Glutamatergic neuron (in vitro differentiated cells): ENCODE data around the gene EFNA4. TPM values are rescaled to one million over a fixed set of nuclear protein-coding genes. Genes with fewer than 3 reads are reported as not detected.

ENCODE experiments used
- DNase-seq: peaks from one replicate; pipeline ENCODE4 v3.0.0; 2022
- H3K27ac Mint-ChIP-seq: one replicate; pipeline ENCODE4 v1.8.0; 2020; ENCODE audit warnings: mild to moderate bottlenecking, mixed read lengths, inconsistent platforms; ENCODE audit not compliant: unreplicated experiment
- H3K27me3 Mint-ChIP-seq: one replicate; pipeline ENCODE4 v1.8.0; 2020; ENCODE audit warnings: mild to moderate bottlenecking, moderate library complexity, mixed read lengths, inconsistent platforms; ENCODE audit not compliant: unreplicated experiment
- H3K36me3 Mint-ChIP-seq: one replicate; pipeline ENCODE4 v1.8.0; 2020; ENCODE audit warnings: mild to moderate bottlenecking, mixed read lengths, inconsistent platforms; ENCODE audit not compliant: unreplicated experiment
- H3K4me1 Mint-ChIP-seq: one replicate; pipeline ENCODE4 v1.8.0; 2020; ENCODE audit warnings: mild to moderate bottlenecking, low read depth, mixed read lengths, inconsistent platforms; ENCODE audit not compliant: unreplicated experiment
- H3K4me3 Mint-ChIP-seq: one replicate; pipeline ENCODE4 v1.8.0; 2020; ENCODE audit warnings: mild to moderate bottlenecking, mixed read lengths, inconsistent platforms; ENCODE audit not compliant: unreplicated experiment
- H3K9me3 Mint-ChIP-seq: one replicate; pipeline ENCODE4 v1.8.0; 2020; ENCODE audit warnings: mild to moderate bottlenecking, moderate library complexity, mixed read lengths, inconsistent platforms; ENCODE audit not compliant: unreplicated experiment
- total RNA-seq: library from RNA; stranded (reverse); fragmentation: NEBNext Ultra II Directional; extraction: Animal tissue kit (Norgen Biotek cat#: 25700); gene quantifications from one replicate; pipeline ENCODE4 v1.2.1, GENCODE V29; 2021; ENCODE audit not compliant: unreplicated experiment
- TF ChIP-seq, protein P1 (sequence below): fragments of 200-600 bp; sonication (generic); IDR thresholded peaks from one replicate; pipeline ENCODE4 v1.5.0; 2021; ENCODE audit not compliant: partially characterized antibody, unreplicated experiment

The EFNA4 gene
- total RNA-seq, 1 donor from 2014 or later = 2.9 TPM

- H3K36me3 Mint-ChIP-seq = no peaks in the 10 kb centered on the region
- H3K4me1 Mint-ChIP-seq = peaks cover 12% of the 10 kb centered on the region
- H3K4me3 Mint-ChIP-seq = peak overlapping the region; percentile 72
- no peaks in the 10 kb centered on the region for H3K9me3 Mint-ChIP-seq
- H3K27me3 Mint-ChIP-seq = peaks cover 6% of the 10 kb centered on the region
- TF ChIP-seq, protein P1, sequence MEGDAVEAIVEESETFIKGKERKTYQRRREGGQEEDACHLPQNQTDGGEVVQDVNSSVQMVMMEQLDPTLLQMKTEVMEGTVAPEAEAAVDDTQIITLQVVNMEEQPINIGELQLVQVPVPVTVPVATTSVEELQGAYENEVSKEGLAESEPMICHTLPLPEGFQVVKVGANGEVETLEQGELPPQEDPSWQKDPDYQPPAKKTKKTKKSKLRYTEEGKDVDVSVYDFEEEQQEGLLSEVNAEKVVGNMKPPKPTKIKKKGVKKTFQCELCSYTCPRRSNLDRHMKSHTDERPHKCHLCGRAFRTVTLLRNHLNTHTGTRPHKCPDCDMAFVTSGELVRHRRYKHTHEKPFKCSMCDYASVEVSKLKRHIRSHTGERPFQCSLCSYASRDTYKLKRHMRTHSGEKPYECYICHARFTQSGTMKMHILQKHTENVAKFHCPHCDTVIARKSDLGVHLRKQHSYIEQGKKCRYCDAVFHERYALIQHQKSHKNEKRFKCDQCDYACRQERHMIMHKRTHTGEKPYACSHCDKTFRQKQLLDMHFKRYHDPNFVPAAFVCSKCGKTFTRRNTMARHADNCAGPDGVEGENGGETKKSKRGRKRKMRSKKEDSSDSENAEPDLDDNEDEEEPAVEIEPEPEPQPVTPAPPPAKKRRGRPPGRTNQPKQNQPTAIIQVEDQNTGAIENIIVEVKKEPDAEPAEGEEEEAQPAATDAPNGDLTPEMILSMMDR = no peak
- no peak for DNase-seq
- no peak overlapping the region for H3K27ac Mint-ChIP-seq
These were observed 11.7 kb upstream of the EFNA4 start for GRCh38 chr1:155051777-155052398.

- peaks cover 12% of the 10 kb centered on the region for H3K4me1 Mint-ChIP-seq
- DNase-seq = no peak
- H3K27ac Mint-ChIP-seq = no peak overlapping the region
- H3K36me3 Mint-ChIP-seq = no peaks in the 10 kb centered on the region
- TF ChIP-seq, protein P1 = no peak
- peaks cover 6% of the 10 kb centered on the region for H3K27me3 Mint-ChIP-seq
- H3K9me3 Mint-ChIP-seq = no peaks in the 10 kb centered on the region
- peak overlapping the region; percentile 72 for H3K4me3 Mint-ChIP-seq
These were observed 10.8 kb upstream of the EFNA4 start for GRCh38 chr1:155052439-155053395.

DNA sequence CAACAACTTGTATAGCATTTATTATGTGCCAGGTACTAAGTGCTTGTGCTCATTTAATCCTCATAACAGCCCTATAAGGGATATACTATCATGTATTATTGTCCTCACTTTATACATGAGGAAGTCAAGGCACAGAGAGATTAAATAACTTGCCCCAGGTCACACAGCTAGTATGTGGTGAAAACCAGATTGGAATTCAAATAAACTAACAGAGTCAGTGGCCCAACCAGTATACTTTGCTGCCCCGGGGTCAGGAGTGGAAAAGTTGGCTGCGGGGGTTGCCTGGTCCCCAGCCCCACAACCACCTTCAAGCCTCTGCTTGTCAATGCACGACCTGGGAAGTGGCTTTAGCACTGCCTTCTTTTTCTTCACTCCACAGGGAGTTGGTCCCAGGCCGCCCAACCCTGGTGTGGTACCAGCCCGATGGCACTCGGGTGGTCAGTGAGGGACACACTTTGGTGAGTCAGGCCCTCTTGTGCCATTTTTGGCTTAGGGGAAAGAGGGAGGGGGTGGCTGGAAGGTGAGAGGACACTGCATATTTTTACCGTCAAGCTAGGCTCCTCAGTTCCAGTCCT, 9.9 kb upstream of the EFNA4 start:
- DNase-seq = no peak
- no peaks in the 10 kb centered on the region for H3K36me3 Mint-ChIP-seq
- TF ChIP-seq, protein P1 = no peak
- peaks cover 4% of the 10 kb centered on the region for H3K27me3 Mint-ChIP-seq
- no peak overlapping the region for H3K27ac Mint-ChIP-seq
- no peaks in the 10 kb centered on the region for H3K9me3 Mint-ChIP-seq
- H3K4me3 Mint-ChIP-seq = no peak overlapping the region
- peaks cover 12% of the 10 kb centered on the region for H3K4me1 Mint-ChIP-seq

DNA sequence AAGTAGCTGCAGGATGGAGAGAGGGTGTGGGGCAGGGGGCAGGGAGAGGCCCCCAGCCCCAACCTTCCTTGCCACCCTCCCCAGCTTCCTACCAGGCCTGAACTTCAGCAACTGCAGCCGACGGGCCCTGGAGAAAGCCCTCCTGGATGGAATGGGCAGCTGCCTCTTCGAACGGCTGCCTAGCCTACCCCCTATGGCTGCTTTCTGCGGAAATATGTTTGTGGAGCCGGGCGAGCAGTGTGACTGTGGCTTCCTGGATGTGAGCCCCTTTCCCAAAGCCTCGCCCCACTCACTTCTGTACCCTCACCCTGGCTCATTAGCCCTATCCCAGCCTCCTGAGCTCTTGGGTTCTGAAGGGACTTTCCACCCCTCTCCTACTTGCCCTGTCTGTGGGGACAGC, 6.4 kb upstream of the EFNA4 start:
- no peak for DNase-seq
- TF ChIP-seq, protein P1 = no peak
- Mint-ChIP-seq H3K4me1 (peaks cover 5% of the 10 kb centered on the region), H3K36me3 (no peaks in the 10 kb centered on the region), H3K27me3 (peaks cover 2% of the 10 kb centered on the region), H3K27ac (no peak overlapping the region), H3K4me3 (no peak overlapping the region), H3K9me3 (no peaks in the 10 kb centered on the region)
